HEK293 (cell line): Measurements from ENCODE around the gene ZNF221.
A peak's percentile ranks its signal among the peaks of the same experiment; 100 is the strongest.

Experiments
- BCL11A ChIP-seq: fragments of 450-650 bp; formaldehyde crosslinking; IDR thresholded peaks from 2 replicates; pipeline ENCODE4 v1.5.1; 2016; ENCODE audit warnings: low read depth, missing biosample characterization, missing genetic modification characterization
- GFI1B ChIP-seq: fragments of 450-650 bp; formaldehyde crosslinking; IDR thresholded peaks from 2 replicates; pipeline ENCODE4 v1.5.1; 2016; ENCODE audit warnings: missing biosample characterization, missing genetic modification characterization
- GLI4 ChIP-seq: fragments of 450-650 bp; formaldehyde crosslinking; IDR thresholded peaks from 2 replicates; pipeline ENCODE4 v1.5.1; 2016; ENCODE audit warnings: missing biosample characterization, missing genetic modification characterization
- GLIS1 ChIP-seq: fragments of 450-650 bp; formaldehyde crosslinking; IDR thresholded peaks from 2 replicates; pipeline ENCODE4 v1.5.1; 2016; ENCODE audit warnings: missing biosample characterization, missing genetic modification characterization
- HOXD13 ChIP-seq: sonication (generic); formaldehyde crosslinking; IDR thresholded peaks from 2 replicates; pipeline ENCODE4 v1.8.0; 2022; ENCODE audit warnings: missing genetic modification reagents, borderline replicate concordance
- KLF10 ChIP-seq: fragments of 450-650 bp; IDR thresholded peaks from 2 replicates; pipeline ENCODE4 v1.5.1; 2018; ENCODE audit warnings: missing biosample characterization, mild to moderate bottlenecking, missing genetic modification characterization
- KLF16 ChIP-seq: fragments of 450-650 bp; formaldehyde crosslinking; IDR thresholded peaks from 2 replicates; pipeline ENCODE4 v1.5.1; 2017; ENCODE audit warnings: missing biosample characterization, missing genetic modification characterization
- KLF8 ChIP-seq: fragments of 450-650 bp; formaldehyde crosslinking; IDR thresholded peaks from 2 replicates; pipeline ENCODE4 v1.5.1; 2016; ENCODE audit warnings: missing biosample characterization, missing genetic modification characterization
- OSR2 ChIP-seq: fragments of 450-650 bp; formaldehyde crosslinking; IDR thresholded peaks from 2 replicates; pipeline ENCODE4 v1.5.1; 2016; ENCODE audit warnings: missing biosample characterization, missing genetic modification characterization
- PRDM1 ChIP-seq: fragments of 450-650 bp; formaldehyde crosslinking; IDR thresholded peaks from 2 replicates; pipeline ENCODE4; 2016; ENCODE audit warnings: missing biosample characterization, missing genetic modification characterization
- SP3 ChIP-seq: fragments of 450-650 bp; formaldehyde crosslinking; IDR thresholded peaks from 2 replicates; pipeline ENCODE4 v1.5.1; 2016; ENCODE audit warnings: missing biosample characterization, missing genetic modification characterization
- TRIM28 ChIP-seq: IDR thresholded peaks from 2 replicates; pipeline ENCODE4 v1.6.1; 2011; ENCODE audit warnings: low read length, control low read depth, borderline replicate concordance
- ZNF10 ChIP-seq: fragments of 450-650 bp; formaldehyde crosslinking; IDR thresholded peaks from 2 replicates; pipeline ENCODE4 v1.5.1; 2017; ENCODE audit warnings: missing biosample characterization, missing genetic modification characterization
- ZNF133 ChIP-seq: fragments of 450-650 bp; formaldehyde crosslinking; IDR thresholded peaks from 2 replicates; pipeline ENCODE4 v1.5.1; 2016; ENCODE audit warnings: missing biosample characterization, missing genetic modification characterization
- ZNF324 ChIP-seq: fragments of 450-650 bp; formaldehyde crosslinking; IDR thresholded peaks from 2 replicates; pipeline ENCODE4 v1.5.1; 2016; ENCODE audit warnings: missing biosample characterization, missing genetic modification characterization
- ZNF335 ChIP-seq: fragments of 450-650 bp; formaldehyde crosslinking; conservative IDR thresholded peaks from 2 replicates; pipeline ENCODE4 v1.5.1; 2016; ENCODE audit warnings: missing biosample characterization, missing genetic modification characterization
- ZNF350 ChIP-seq: fragments of 450-650 bp; formaldehyde crosslinking; IDR thresholded peaks from 2 replicates; pipeline ENCODE4 v1.5.0; 2017; ENCODE audit warnings: missing biosample characterization, mild to moderate bottlenecking, missing genetic modification characterization
- ZNF391 ChIP-seq: fragments of 450-650 bp; formaldehyde crosslinking; IDR thresholded peaks from 2 replicates; pipeline ENCODE4 v1.5.1; 2016; ENCODE audit warnings: low read depth, missing biosample characterization, missing genetic modification characterization, borderline replicate concordance
- ZNF433 ChIP-seq: fragments of 450-650 bp; formaldehyde crosslinking; IDR thresholded peaks from 2 replicates; pipeline ENCODE4 v1.5.1; 2016; ENCODE audit warnings: missing biosample characterization, missing genetic modification characterization, low read depth
- ZNF610 ChIP-seq: fragments of 450-650 bp; formaldehyde crosslinking; IDR thresholded peaks from 2 replicates; pipeline ENCODE4 v1.5.1; 2016; ENCODE audit warnings: missing biosample characterization, missing genetic modification characterization, borderline replicate concordance
- ZNF621 ChIP-seq: fragments of 450-650 bp; formaldehyde crosslinking; IDR thresholded peaks from 2 replicates; pipeline ENCODE4 v1.5.1; 2017; ENCODE audit warnings: missing biosample characterization, missing genetic modification characterization
- ZNF658 ChIP-seq: fragments of 450-650 bp; formaldehyde crosslinking; IDR thresholded peaks from 2 replicates; pipeline ENCODE4; 2016; ENCODE audit warnings: missing biosample characterization, missing genetic modification characterization
- ZNF670 ChIP-seq: fragments of 450-650 bp; formaldehyde crosslinking; IDR thresholded peaks from 2 replicates; pipeline ENCODE4 v1.5.1; 2016; ENCODE audit warnings: missing biosample characterization, missing genetic modification characterization, low read depth
- ZNF677 ChIP-seq: fragments of 450-650 bp; IDR thresholded peaks from 2 replicates; pipeline ENCODE4 v1.5.0; 2018; ENCODE audit warnings: missing biosample characterization, mild to moderate bottlenecking, missing genetic modification characterization, moderate library complexity
- ZNF792 ChIP-seq: fragments of 450-650 bp; formaldehyde crosslinking; IDR thresholded peaks from 2 replicates; pipeline ENCODE4 v1.5.1; 2016; ENCODE audit warnings: missing biosample characterization, missing genetic modification characterization
- ZSCAN16 ChIP-seq: fragments of 450-650 bp; formaldehyde crosslinking; IDR thresholded peaks from 2 replicates; pipeline ENCODE4 v1.5.1; 2016; ENCODE audit warnings: missing biosample characterization, missing genetic modification characterization
- ZSCAN30 ChIP-seq: fragments of 450-650 bp; IDR thresholded peaks from 2 replicates; pipeline ENCODE4 v1.5.1; 2018; ENCODE audit warnings: missing biosample characterization, mild to moderate bottlenecking, missing genetic modification characterization, moderate library complexity
- TF ChIP-seq, protein P1 (sequence below): fragments of 450-650 bp; formaldehyde crosslinking; IDR thresholded peaks from 2 replicates; pipeline ENCODE4 v1.5.1; 2017; ENCODE audit warnings: missing biosample characterization, missing genetic modification characterization
- TF ChIP-seq, protein P2 (sequence below): fragments of 450-650 bp; formaldehyde crosslinking; IDR thresholded peaks from 2 replicates; pipeline ENCODE4 v1.5.1; 2016; ENCODE audit warnings: missing biosample characterization, missing genetic modification characterization
- TF ChIP-seq, protein P3 (sequence below): fragments of 450-650 bp; formaldehyde crosslinking; IDR thresholded peaks from 2 replicates; pipeline ENCODE4; 2016; ENCODE audit warnings: missing biosample characterization, missing genetic modification characterization
- TF ChIP-seq, protein P4 (sequence below): fragments of 450-650 bp; formaldehyde crosslinking; IDR thresholded peaks from 2 replicates; pipeline ENCODE4 v1.5.1; 2016; ENCODE audit warnings: missing biosample characterization, missing genetic modification characterization, low read depth
- TF ChIP-seq, protein P5 (sequence below): fragments of 450-650 bp; formaldehyde crosslinking; IDR thresholded peaks from 2 replicates; pipeline ENCODE4 v1.5.1; 2016; ENCODE audit warnings: missing biosample characterization, missing genetic modification characterization

ZNF221 gene

DNA sequence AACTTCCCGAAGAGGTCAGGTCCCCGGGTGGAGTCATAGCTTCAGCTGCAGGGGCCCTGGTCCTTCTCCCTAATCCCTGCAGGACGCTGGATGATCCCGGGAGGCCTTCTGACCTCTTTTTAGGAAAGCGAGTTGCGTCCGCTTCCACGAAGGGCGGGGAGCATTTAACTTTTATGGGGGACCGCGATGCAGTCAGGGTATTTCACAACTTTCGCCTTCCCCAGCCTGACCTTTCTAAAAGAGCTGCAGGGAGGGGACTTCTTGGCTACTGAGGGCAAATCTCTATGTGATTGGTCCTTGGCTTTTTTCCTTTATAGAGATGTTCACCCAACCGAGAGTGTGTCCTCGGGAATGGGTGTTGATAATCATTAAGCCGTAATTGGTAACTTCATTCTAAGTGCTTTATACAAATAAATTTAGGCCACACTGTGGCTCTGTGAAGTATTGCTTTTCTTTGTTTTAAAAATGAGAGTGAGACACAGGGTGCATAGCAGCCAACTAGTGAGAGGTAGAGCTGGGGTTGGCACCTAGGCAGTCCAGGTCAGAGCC, 52.5 kb downstream of the ZNF221 start (continued):
- TF ChIP-seq, protein P1, sequence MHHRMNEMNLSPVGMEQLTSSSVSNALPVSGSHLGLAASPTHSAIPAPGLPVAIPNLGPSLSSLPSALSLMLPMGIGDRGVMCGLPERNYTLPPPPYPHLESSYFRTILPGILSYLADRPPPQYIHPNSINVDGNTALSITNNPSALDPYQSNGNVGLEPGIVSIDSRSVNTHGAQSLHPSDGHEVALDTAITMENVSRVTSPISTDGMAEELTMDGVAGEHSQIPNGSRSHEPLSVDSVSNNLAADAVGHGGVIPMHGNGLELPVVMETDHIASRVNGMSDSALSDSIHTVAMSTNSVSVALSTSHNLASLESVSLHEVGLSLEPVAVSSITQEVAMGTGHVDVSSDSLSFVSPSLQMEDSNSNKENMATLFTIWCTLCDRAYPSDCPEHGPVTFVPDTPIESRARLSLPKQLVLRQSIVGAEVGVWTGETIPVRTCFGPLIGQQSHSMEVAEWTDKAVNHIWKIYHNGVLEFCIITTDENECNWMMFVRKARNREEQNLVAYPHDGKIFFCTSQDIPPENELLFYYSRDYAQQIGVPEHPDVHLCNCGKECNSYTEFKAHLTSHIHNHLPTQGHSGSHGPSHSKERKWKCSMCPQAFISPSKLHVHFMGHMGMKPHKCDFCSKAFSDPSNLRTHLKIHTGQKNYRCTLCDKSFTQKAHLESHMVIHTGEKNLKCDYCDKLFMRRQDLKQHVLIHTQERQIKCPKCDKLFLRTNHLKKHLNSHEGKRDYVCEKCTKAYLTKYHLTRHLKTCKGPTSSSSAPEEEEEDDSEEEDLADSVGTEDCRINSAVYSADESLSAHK (tag by site-specific recombination), result no peak
- TF ChIP-seq KLF8 (tag by site-specific recombination) (no peak), TRIM28 (no peak), ZNF391 (tag by site-specific recombination) (no peak), ZNF433 (tag by site-specific recombination) (no peak), PRDM1 (tag by site-specific recombination) (peak; percentile 87), KLF16 (tag by site-specific recombination) (peak; percentile 31; the same call in 1 of the 2 replicates), ZNF658 (no peak), BCL11A (tag by site-specific recombination) (0 out of 2 replicates have a peak, but pooled peaks have one; percentile 3), ZSCAN16 (tag by site-specific recombination) (no peak), ZNF621 (no peak), HOXD13 (CRISPR knock-in tag) (no peak), KLF10 (tag by site-specific recombination) (no peak), ZNF677 (tag by site-specific recombination) (0 out of 2 replicates have a peak, but pooled peaks have one; percentile 43), ZNF335 (tag by site-specific recombination) (peak; percentile 30), GFI1B (tag by site-specific recombination) (no peak), ZNF792 (tag by site-specific recombination) (no peak), GLIS1 (tag by site-specific recombination) (no peak), ZNF350 (tag by site-specific recombination) (peak; percentile 25; the same call in 1 of the 2 replicates), GLI4 (tag by site-specific recombination) (no peak), ZNF133 (no peak), ZNF670 (tag by site-specific recombination) (no peak), ZNF610 (no peak), OSR2 (tag by site-specific recombination) (no peak), ZNF10 (tag by site-specific recombination) (no peak), ZSCAN30 (peak; percentile 65; the same call in 1 of the 2 replicates), SP3 (tag by site-specific recombination) (no peak), ZNF324 (tag by site-specific recombination) (no peak)
- TF ChIP-seq, protein P2, sequence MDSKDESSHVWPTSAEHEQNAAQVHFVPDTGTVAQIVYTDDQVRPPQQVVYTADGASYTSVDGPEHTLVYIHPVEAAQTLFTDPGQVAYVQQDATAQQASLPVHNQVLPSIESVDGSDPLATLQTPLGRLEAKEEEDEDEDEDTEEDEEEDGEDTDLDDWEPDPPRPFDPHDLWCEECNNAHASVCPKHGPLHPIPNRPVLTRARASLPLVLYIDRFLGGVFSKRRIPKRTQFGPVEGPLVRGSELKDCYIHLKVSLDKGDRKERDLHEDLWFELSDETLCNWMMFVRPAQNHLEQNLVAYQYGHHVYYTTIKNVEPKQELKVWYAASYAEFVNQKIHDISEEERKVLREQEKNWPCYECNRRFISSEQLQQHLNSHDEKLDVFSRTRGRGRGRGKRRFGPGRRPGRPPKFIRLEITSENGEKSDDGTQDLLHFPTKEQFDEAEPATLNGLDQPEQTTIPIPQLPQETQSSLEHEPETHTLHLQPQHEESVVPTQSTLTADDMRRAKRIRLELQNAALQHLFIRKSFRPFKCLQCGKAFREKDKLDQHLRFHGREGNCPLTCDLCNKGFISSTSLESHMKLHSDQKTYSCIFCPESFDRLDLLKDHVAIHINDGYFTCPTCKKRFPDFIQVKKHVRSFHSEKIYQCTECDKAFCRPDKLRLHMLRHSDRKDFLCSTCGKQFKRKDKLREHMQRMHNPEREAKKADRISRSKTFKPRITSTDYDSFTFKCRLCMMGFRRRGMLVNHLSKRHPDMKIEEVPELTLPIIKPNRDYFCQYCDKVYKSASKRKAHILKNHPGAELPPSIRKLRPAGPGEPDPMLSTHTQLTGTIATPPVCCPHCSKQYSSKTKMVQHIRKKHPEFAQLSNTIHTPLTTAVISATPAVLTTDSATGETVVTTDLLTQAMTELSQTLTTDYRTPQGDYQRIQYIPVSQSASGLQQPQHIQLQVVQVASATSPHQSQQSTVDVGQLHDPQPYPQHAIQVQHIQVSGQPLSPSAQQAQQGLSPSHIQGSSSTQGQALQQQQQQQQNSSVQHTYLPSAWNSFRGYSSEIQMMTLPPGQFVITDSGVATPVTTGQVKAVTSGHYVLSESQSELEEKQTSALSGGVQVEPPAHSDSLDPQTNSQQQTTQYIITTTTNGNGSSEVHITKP (tag by site-specific recombination), result no peak
- TF ChIP-seq, protein P3, sequence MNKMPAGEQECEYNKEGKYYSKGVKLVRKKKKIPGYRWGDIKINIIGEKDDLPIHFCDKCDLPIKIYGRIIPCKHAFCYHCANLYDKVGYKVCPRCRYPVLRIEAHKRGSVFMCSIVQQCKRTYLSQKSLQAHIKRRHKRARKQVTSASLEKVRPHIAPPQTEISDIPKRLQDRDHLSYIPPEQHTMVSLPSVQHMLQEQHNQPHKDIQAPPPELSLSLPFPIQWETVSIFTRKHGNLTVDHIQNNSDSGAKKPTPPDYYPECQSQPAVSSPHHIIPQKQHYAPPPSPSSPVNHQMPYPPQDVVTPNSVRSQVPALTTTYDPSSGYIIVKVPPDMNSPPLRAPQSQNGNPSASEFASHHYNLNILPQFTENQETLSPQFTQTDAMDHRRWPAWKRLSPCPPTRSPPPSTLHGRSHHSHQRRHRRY (tag by site-specific recombination), result no peak
- TF ChIP-seq, protein P4, sequence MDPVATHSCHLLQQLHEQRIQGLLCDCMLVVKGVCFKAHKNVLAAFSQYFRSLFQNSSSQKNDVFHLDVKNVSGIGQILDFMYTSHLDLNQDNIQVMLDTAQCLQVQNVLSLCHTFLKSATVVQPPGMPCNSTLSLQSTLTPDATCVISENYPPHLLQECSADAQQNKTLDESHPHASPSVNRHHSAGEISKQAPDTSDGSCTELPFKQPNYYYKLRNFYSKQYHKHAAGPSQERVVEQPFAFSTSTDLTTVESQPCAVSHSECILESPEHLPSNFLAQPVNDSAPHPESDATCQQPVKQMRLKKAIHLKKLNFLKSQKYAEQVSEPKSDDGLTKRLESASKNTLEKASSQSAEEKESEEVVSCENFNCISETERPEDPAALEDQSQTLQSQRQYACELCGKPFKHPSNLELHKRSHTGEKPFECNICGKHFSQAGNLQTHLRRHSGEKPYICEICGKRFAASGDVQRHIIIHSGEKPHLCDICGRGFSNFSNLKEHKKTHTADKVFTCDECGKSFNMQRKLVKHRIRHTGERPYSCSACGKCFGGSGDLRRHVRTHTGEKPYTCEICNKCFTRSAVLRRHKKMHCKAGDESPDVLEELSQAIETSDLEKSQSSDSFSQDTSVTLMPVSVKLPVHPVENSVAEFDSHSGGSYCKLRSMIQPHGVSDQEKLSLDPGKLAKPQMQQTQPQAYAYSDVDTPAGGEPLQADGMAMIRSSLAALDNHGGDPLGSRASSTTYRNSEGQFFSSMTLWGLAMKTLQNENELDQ (tag by site-specific recombination), result no peak
- TF ChIP-seq, protein P5, sequence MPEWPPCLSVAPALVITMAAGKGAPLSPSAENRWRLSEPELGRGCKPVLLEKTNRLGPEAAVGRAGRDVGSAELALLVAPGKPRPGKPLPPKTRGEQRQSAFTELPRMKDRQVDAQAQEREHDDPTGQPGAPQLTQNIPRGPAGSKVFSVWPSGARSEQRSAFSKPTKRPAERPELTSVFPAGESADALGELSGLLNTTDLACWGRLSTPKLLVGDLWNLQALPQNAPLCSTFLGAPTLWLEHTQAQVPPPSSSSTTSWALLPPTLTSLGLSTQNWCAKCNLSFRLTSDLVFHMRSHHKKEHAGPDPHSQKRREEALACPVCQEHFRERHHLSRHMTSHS (tag by site-specific recombination), result no peak
